ENCODE results near the gene ARHGAP24.

The ARHGAP24 gene

DNA sequence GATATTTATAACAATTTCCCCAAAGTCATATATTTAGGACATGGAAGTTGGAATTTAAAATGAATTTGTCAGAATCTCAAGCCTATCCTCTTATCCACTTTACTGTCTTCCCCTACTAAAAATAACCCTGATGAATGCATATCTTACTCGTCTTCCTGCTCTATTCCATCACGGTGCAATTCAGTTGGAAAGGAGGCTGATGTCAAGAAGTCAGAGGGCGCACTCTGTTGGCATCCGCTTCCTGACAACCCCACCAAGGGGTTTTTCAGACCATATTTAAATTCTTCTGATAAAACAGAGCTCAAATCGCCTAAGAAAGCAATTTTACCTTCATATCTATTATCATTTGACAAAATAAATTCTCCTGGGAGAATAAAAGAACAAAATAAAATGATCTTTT is 233.5 kb downstream of the ARHGAP24 start:
- no peak for DNase-seq

DNA sequence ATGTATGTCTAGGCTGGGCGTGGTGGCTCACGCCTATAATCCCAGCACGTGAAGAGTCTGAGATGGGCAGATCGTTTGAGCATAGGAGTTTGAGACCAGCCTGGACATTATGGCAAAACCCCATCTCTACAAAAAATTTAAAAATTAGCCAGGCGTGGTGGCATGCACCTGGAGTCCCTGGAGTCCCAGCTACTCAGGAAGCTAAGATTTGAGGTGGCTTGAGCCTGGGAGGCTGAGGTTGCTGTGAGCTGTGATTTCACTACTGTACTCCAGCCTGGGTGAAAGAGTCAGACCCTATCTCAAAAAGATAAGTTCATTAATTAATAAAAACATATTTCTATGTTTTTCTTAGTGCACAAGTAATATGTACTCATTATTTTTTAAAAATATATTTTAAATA is 238.1 kb downstream of the ARHGAP24 start:
- no peak for DNase-seq

DNA sequence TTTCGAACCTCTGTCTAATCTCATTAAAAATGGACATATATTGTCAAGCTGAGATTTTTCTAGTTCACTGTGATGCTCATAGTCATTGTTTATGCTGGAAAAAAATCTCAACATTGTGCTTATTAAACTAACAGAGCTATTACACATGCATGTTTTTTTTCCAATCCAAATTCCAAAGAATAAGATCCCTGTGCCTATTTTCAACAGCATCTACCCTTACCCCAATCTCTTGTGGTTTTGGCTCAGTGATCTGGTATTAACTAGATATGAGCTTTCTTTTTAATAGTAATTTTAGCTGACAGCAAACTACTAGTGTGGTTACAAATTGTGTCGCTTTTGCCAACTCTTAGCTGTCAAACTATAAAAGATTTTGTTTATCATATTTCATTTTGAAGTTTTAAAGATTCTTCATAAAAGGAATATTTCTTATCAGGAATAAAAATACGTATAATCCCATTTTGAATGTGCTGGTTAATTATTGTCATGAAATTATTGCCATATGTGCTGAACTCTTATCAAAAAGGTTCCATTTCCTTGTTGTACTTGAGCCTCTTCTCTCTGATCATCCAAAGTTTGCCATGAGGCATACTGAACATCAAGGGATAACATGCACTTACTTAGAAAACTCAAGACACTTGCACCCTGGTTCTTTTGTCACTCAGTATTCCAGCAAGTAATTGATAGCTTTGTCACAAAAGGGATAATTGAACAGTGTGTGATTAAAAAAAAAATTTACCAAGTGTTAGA is 241.2 kb downstream of the ARHGAP24 start:
- DNase-seq, result no peak

DNA sequence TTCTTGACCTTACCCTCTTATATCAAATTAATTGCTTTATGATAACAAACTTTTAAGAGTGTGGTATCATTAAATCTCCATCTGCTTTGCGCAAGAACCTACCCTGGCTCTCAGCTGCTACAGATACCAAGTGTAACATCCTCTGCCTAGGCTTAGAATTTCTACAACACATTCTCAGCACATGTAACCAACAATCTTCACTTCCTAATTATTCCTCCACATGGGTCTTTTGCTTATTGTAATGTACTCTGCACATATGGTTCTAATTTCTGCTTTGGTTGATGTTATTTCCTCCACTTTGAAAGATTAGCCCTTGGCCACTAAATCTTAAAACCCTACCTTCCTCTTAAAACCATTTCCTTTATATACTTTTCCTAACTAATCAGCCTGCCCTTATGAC is 242.4 kb downstream of the ARHGAP24 start:
- no peak for DNase-seq

DNA sequence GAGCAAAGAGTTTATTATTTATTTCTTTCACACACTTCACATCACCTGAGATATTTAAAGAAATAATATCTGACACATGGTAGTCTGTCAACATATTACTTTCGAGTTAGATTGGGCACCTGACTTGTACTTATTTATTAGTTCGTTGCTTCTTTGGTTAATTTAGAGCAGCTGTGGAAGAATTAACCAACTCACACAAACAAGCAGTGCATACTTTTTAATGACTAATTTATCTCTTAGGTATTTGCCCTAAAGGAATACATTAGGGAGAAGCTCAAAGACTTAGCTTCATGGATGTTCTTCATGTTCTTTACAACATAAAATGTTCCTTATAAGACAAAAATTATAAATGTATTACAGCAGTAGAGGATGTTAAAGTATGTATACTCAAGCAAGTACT is 242.9 kb downstream of the ARHGAP24 start:
- no peak for DNase-seq

DNA sequence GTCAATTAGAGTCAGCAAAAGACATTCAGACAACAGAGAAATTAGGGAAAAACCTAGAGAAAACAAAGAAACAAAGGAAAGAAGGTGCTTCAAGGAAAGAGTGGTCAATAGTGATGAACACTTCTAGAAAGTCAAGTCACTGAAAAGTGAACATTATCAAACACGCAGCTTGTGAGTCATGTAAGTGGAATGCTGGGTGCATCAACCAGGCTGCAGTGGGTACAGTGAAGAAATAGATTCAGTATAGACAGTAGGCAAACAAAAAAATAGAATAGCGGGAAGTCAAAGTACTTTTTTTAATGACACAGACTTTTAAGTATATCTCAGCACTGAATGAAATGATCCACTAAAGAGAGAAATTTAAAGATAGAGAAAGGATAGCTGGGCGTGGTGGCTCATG is 245.8 kb downstream of the ARHGAP24 start:
- no peak for DNase-seq

DNA sequence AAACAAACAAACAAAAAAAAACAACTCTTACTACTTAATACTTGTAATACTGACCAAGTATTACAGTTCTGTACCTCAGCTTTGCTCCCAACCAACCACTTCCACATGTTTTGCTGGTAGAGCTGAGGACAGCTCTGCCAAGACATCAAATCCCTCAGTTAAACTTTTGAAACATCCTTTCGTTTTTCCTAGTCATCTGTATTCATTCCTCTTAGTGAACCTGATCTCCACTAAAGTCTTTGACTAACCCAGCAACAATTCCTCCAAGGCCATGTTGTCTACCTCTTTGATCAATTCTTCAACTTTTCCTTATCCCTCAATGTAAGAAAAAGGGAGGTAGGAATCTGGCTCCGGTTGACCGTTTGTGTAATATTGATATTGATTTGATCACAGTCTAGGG is 247.5 kb downstream of the ARHGAP24 start:
- DNase-seq, result no peak

DNA sequence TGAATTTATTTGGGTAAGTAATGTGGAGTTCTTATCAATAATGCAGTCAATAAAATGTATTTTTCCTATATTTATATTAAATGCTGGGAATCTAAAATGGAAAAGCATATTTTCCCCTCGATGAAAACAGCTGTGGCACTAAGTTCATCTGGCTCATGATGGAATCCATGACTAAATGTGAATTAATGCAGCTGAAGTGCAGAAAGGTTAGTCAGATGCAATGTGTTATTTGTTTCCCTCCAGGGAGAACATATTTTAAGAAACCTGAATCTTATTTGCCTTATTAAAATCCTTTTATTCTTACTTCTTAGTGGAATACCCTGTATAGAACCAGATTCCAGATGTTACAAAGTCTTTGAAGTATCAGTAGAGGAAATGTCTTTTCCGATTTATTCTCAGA is 247.9 kb downstream of the ARHGAP24 start:
- no peak for DNase-seq

DNA sequence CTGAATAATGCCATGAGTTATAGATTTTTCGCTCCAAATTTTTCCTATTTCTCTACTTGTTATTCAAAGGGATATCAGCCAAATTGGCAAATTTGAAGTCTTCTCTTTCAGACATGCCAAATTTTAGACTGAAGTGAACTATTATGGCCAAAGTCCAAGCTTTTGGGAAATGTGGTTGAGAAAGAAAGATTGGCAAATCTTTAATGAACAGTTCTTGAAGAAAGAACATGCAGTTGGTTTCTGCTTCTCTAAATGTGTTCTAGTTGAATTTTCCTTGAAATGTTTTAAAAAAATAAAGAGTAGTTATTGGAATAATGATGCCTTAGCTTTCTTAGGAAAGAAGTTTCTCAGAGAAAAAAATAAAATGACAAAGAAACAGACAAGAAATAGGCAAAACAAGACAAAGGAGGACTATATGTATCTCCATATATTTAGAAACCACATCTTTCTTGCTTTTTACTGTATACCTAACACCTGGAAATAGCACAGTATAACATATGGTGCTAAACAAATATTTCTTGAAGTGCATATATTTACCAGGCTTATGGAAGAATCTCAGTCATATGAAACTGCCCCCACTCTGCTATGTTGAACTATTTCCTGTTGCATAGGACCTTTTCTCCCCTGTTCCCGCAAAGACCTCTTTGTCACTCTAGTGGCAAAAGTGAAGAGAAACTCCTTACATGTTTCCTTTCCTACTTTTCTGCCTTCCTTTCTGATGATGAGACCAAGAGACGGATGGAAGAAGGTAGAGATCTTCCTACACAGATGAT is 250.0 kb downstream of the ARHGAP24 start:
- DNase-seq, result no peak

DNA sequence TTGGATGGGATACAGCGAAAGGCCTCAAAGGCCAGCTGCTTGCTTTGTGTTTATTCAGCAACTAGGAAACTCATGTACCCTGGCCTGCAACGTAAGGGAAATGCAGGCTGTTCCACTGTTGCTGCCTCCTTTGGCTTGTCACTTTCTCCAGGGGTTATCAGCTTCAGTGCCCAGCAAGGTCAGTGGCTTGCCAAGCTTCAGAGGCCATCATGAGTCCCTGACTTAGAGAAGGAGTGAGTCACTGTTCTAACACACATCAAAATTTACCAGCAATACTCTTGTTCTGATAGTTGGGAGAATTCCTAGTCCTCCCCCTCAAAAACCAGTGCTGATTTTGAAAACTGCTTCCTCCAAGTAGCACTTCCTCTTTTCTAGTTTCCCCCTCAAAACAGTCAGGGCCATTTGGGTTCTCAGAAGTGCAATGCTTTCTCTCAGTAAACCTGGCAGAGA is 250.8 kb downstream of the ARHGAP24 start:
- DNase-seq, result no peak

DNA sequence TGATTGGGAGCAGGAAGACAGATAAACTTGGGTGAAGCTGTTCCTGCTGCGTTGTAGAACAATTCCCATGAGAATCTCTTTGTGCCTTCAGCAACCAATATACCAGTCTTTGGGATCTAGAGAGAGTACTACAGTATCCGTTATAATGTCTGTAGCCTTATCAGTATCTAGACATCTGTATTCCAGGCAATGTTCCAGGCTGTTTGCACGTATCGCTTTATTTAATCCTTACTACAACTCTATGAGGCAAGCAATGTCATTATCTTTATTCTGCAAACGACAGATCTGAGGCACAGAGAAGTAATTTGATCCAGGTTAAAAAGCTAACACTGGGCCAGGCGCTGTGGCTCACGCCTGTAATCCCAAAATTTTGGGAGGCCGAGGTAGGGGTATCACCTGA is 251.6 kb downstream of the ARHGAP24 start:
- no peak for DNase-seq

DNA sequence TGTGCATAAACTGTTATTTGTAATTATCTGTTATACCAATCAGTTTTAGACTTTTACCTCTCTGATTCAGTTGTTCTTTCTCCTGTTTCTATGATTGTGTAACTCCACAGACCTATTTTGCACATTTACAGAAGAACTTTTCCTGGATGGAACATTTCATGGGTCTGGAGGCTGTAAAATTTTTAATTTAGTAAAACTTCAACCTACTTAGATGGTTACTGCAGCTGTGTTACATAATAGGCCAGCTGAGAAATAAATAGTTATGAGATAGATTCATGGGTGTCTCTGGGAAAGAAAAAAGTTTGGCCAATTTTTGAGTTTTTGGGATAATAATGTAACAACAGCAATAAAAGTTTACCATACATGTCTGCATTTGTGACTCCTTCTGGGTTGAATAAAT is 253.5 kb downstream of the ARHGAP24 start:
- DNase-seq, result no peak

DNA sequence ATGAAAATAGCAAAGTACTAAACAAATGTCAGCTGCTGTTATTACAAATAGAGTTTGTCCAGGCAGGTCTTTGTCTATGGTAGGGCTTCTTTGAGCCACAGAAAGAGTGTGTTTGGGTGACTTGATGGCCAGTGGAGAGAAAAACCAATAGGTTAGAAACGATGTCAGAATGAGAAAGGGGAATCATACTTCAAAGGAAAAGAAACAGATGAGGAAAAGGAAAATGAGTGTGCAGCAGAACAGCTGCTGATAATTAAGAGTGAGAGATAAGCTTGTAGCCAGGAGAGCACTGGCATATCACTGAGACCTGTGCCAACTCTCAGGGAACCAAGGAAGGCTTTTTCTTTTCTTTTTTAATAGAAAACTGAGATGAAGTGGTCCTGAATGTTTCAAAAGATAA is 257.2 kb downstream of the ARHGAP24 start:
- DNase-seq, result no peak

DNA sequence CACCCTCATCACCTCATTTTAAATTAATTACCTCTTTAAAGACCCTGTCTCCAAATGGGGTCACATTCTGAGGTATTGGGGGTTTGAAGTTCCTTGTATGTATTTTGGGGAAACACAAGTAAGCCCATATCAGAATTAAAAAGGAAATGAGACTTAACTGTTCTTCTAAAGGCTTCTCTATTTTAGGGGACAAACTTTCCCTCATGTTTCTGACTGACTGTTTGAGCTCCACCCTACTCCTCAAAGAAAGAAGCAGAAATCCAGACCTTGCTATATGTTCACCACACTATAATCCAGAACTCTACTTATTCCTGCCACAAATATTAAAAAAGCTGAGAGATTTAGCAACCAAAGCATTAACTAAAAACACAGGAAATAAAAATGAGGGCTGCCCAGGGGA is 258.8 kb downstream of the ARHGAP24 start:
- DNase-seq, result no peak

DNA sequence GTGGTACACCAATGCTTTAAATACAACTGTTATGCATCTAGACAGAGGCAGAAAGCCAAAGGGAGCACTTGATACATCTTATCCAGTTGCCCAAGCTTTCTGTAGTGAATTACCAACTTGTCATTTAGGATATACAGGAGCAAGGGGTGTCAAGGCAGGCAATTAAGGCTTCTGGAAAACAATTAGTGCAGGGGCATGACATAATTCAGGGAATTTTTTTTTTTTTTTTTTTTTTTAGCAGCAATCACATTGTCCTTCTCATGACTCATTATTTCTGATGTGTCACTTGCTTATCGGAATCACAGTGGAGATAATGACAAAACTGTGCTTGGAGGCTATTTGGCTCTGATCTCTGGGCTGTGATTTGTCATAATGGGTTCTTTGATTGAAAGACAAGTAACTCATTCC is 259.5 kb downstream of the ARHGAP24 start:
- no peak for DNase-seq

DNA sequence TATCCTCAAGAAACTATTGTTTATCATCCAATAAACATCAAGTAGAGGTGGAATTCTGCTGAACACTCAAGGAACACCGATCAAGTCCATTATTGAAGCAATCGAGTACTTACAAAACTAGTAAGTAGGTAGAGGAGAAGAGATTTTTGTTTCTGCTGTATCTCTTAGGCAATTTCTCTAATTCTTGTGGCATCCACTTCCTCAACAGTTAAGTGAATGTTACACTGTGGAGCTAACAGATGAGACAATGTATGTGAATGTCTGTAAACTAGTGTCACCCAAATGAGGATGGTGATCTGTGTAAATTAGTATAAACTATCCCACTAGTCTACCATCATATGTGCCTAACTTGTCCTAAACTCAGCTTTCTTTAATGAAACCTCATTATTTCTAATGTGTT is 261.6 kb downstream of the ARHGAP24 start:
- no peak for DNase-seq

DNA sequence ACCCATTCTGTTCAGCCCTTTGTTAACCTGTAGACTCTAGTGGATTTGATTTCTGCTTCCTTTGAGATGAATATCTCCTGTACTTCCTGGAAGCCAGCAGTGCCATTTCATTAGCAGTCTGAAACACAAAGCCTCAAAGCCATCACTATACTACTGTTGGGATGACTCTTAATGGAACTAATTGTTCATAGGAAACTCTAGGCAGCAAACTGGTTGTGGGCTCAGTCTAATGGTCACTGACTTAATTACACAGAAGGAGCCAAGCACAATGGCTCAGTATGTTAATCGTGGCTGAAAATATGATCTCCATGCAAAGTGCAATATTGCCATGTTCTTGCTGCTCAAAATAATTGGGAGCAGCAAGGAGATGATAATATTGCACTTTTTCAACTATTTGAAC is 262.3 kb downstream of the ARHGAP24 start:
- DNase-seq, result no peak

DNA sequence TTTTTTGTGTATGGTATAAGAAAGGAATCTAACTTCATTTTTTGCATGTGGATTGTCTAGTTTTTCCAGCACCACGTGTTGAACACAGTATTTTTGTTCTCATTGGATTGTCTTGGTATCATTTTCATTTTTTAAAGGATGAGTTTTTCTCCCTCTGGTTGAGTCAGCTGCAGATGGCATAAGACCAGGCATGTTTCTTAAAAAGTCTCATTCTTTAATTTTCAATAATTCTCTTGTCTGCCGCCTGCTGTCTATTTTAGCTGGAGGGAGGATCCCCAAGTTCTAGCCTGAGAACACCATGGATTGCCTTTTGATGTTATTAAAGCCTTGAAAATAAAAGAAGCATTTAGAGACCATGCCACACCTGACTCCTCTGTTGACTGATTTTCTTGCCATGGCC is 263.8 kb downstream of the ARHGAP24 start:
- no peak for DNase-seq

DNA sequence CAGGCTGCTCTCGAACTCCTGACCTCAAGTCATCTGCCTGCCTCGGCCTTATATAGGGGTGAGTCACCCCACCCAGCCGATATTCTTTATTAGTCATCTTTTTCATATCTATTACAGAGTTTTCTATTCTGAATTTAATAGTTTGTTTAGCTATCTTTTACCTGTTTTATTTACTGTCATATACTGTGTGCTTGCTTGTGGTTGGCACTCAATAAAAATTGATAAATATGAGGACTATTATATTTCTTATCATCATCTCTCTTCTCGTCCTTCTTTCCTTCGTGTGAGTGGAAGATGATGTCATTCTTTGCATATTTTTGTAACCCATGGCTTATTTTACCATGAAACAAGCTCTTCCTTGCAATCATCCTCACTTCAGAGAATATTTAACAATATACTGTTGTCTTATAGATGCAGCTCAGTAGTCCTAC is 265.5 kb downstream of the ARHGAP24 start:
- DNase-seq, result no peak

DNA sequence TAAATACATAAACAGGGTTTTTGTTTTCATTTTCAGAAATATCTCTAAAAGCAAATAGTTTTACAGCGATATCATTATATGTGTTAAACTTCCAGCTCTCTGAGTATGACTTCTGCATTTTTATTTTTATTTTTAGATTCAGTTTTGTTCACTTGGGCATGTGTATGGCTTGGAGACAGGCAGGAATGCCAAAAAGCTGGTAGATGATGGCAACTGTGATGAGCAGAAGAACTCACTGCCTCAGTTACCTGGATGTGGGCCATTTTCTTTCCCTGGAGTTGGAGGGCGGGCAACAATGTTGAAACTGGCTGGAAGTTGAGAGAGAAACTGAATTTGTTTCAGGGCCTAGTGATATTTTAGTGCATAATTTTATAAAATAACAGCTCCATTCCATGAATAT is 266.4 kb downstream of the ARHGAP24 start:
- DNase-seq, result no peak

DNA sequence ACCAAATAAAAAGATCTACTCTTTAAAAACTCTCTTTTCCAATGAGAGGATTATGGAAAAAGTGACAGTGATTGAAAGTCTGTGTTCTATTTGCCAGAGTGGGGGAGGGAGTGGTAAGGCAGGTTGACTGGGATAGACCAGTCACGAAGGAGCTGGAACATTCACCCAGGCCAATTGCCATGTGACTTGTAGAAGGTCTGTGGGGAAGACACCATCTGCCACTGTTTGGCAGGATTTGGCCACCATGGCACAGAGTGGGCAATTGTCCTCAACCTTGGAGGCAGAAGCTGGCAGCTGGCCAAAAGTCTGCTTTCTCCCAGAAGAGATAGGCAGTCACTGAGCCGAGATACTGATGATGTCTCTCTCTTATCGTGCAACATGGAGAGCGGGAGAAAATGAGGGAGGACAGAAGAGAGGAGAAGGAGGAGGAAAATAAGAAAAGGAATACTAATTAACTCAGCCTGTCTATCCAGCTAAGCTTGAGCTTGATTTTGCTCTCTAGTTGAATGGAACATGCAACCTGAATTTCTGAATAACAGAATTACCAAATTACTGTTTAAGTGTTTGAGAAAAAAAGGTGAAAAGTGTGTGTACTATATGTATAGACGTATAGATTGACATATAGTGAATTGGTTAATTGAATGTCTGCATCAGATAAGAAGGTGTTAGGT is 267.1 kb downstream of the ARHGAP24 start:
- DNase-seq, result no peak

DNA sequence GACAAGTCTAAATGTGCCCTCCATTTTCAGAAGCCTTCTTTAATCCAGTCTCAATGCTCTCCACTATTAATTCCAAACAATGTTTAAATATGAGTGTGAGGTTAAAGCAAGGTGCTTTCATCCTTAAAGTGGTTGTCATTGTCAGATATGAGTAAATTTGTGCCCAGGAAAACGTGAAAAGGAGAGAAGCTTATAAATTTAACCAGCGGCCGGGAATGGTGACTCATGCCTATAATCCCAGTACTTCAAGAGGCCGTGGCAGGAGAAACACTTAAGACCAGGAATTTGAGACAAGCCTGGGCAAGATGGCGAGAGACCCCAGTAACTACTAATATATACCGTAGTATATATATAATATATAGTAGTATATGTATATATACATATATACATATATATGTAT is 270.0 kb downstream of the ARHGAP24 start:
- DNase-seq, result no peak

DNA sequence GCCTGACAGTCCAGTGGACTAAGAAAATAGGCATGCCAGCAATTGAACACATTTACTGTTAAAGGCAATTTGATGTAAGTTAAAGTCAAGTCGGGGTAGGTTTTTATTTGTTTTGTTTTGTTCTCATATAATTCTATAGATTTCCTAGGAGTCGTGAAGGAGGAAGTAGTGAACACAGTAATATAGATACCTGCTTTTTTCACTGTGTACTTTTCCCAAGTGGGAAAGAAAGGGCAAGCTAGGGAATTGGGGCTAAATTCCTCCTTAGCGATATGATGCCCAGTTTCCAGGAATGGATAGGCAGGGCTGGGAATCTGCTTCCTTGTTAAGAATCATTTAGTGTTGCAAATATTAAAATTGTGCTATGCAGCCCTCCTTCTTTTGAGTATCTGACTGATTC is 271.0 kb downstream of the ARHGAP24 start:
- no peak for DNase-seq

DNA sequence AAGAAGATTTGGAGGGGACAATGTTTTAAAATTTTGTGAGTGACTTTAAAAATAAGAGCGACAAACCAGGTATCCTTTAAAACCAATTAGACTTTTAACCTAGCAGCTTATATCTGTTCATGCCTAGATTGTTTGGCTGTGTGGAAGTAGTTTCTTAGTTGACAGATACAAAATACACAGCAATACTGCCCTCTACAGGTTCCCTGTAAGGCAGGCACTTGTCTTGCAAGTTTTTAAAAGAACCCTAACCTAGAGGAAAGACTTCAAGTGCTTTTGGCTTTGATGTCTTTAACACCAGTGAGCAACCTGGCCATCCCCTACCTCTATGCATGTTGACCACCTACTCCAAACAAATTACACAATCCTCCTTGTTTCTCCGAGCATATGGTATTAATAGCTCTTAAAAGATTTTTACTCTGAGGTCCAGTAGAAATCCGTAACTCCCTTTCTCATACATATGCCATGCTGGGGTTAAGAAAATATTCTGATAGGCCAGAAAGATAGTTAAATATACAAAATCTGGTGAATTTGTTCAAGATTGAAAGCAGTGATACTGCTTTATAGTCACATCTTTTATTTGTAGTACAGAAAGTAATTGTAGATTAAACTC is 273.0 kb downstream of the ARHGAP24 start:
- DNase-seq, result no peak

Data from activated CD4-positive, alpha-beta T cell treated with anti-CD3 and anti-CD28 coated beads, Interleukin-2, amount 50 U/mL, for 1 hour (primary cell).